ENCODE results near the gene ACTN4.

- TF ChIP-seq CTCF (conservative IDR thresholded peaks at IDR 0.05): no peak
- TF ChIP-seq ZFX (IDR thresholded peaks at IDR 0.05): no peak
Observed at GRCh38 chr19:38765214-38765613, 117.8 kb downstream of the ACTN4 start.

Data from C4-2B (cell line).